IMR-90 (cell line): ENCODE data around the gene DCUN1D3. TPM values are rescaled to one million over a fixed set of nuclear protein-coding genes. Genes with fewer than 3 reads are reported as not detected.

ENCODE experiments used
- ATAC-seq: fragments of 200-7000 bp; cut with Tn5 transposase; 2 replicates; pipeline ENCODE4 v1.9.1; 2020; ENCODE audit warnings: low read depth, mild to moderate bottlenecking, moderate library complexity
- BruUV-seq: library from RNA; stranded (reverse); fragments of 400-500 nt; replicated peaks from 2 replicates; lab custom pipeline; 2021; lab: Mats Ljungman, UMichigan
- CTCF ChIA-PET: fragments of 300-600 bp; formaldehyde crosslinking; extraction: SDS; loops from one replicate; lab custom pipeline; 2021; ENCODE audit warnings: antibody characterized with exemption; lab: Yijun Ruan, JAX
- POLR2A ChIA-PET: fragments of 300-600 bp; sonication (Branson Sonifier 250); formaldehyde crosslinking; loops from one replicate; lab custom pipeline; 2022; ENCODE audit warnings: antibody characterized with exemption; ENCODE audit not compliant: unreplicated experiment; lab: Charles Lee
- DNase-seq: peaks from one replicate; pipeline ENCODE4 v3.0.0; 2013
- H2AFZ ChIP-seq: replicated peaks from 2 replicates; pipeline ENCODE3; 2013; ENCODE audit warnings: low read length, mild to moderate bottlenecking; ENCODE audit not compliant: poor library complexity
- H2AK5ac ChIP-seq: 2 replicates; pipeline ENCODE4 v1.6.1; 2013; ENCODE audit warnings: low read depth, low read length, inconsistent platforms
- H2AK9ac ChIP-seq: replicated peaks from 2 replicates; pipeline ENCODE3; 2013; ENCODE audit warnings: mild to moderate bottlenecking, low read depth, low read length, moderate library complexity; ENCODE audit not compliant: poor library complexity
- H2BK120ac ChIP-seq: 2 replicates; pipeline ENCODE4 v1.6.1; 2013; ENCODE audit warnings: low read depth, low read length, inconsistent platforms
- H2BK15ac ChIP-seq: 3 replicates; pipeline ENCODE4 v1.6.1; 2013; ENCODE audit warnings: low read depth, low read length, inconsistent platforms
- H2BK20ac ChIP-seq: 2 replicates; pipeline ENCODE4 v1.6.1; 2013; ENCODE audit warnings: low read depth, mild to moderate bottlenecking, inconsistent platforms, low read length, moderate library complexity
- H2BK5ac ChIP-seq: 2 replicates; pipeline ENCODE4 v1.6.1; 2013; ENCODE audit warnings: mild to moderate bottlenecking, low read depth, low read length, inconsistent platforms; ENCODE audit not compliant: poor library complexity, severe bottlenecking
- H3K14ac ChIP-seq: replicated peaks from 2 replicates; pipeline ENCODE4 v1.6.1; 2013; ENCODE audit warnings: low read depth, low read length, inconsistent platforms
- H3K18ac ChIP-seq: 2 replicates; pipeline ENCODE4 v1.6.1; 2013; ENCODE audit warnings: low read depth, low read length, control low read depth
- H3K23ac ChIP-seq: 2 replicates; pipeline ENCODE4 v1.6.1; 2013; ENCODE audit warnings: low read depth, low read length, inconsistent platforms
- H3K27ac ChIP-seq: 2 replicates; pipeline ENCODE4 v1.5.1; 2013; ENCODE audit warnings: mild to moderate bottlenecking, control low read depth, low read length; ENCODE audit not compliant: insufficient read depth
- H3K27me3 ChIP-seq: 2 replicates; pipeline ENCODE4 v1.6.1; 2013; ENCODE audit warnings: low read length; ENCODE audit not compliant: control insufficient read depth, insufficient read depth
- H3K36me3 ChIP-seq: 2 replicates; pipeline ENCODE4 v1.6.1; 2013; ENCODE audit warnings: low read length, mixed read lengths; ENCODE audit not compliant: control insufficient read depth, insufficient read depth
- H3K4ac ChIP-seq: 2 replicates; pipeline ENCODE4 v1.6.1; 2013; ENCODE audit warnings: low read depth, low read length, inconsistent platforms
- H3K4me1 ChIP-seq: 2 replicates; pipeline ENCODE4 v1.6.1; 2013; ENCODE audit warnings: low read length, mixed read lengths; ENCODE audit not compliant: control insufficient read depth, insufficient read depth
- H3K4me2 ChIP-seq: 2 replicates; pipeline ENCODE4 v1.6.1; 2013; ENCODE audit warnings: low read depth, mild to moderate bottlenecking, control low read depth, low read length, moderate library complexity
- H3K4me3 ChIP-seq: 2 replicates; pipeline ENCODE4 v1.5.1; 2013; ENCODE audit warnings: low read depth, mild to moderate bottlenecking, control low read depth, low read length, moderate library complexity; ENCODE audit not compliant: insufficient read depth
- H3K56ac ChIP-seq: 2 replicates; pipeline ENCODE4 v1.6.1; 2013; ENCODE audit warnings: low read length, inconsistent platforms; ENCODE audit not compliant: insufficient read depth; ENCODE audit errors: extremely low read depth
- H3K79me1 ChIP-seq, 2 experiments: 2 replicates each; pipeline ENCODE4 v1.6.1; 2013; ENCODE audit warnings: low read length in 2 of 2, inconsistent platforms in 1 of 2, low read depth in 1 of 2
- H3K9ac ChIP-seq: 2 replicates; pipeline ENCODE4 v1.6.1; 2013; ENCODE audit warnings: low read depth, low read length, control low read depth
- H3K9me1 ChIP-seq: 2 replicates; pipeline ENCODE4 v1.6.1; 2013; ENCODE audit warnings: low read length, inconsistent platforms; ENCODE audit not compliant: insufficient read depth
- H3K9me3 ChIP-seq: 2 replicates; pipeline ENCODE4 v1.6.1; 2013; ENCODE audit warnings: low read length; ENCODE audit not compliant: control insufficient read depth, insufficient read depth
- H4K20me1 ChIP-seq: 2 replicates; pipeline ENCODE4 v1.6.1; 2013; ENCODE audit warnings: low read length, inconsistent platforms; ENCODE audit not compliant: insufficient read depth
- H4K5ac ChIP-seq: 2 replicates; pipeline ENCODE4 v1.6.1; 2013; ENCODE audit warnings: mild to moderate bottlenecking, low read depth, low read length, control low read depth
- H4K8ac ChIP-seq, 2 experiments: 2 replicates each; pipeline ENCODE4 v1.6.1; 2013; ENCODE audit warnings: low read depth in 2 of 2, low read length in 2 of 2, control low read depth in 1 of 2, inconsistent platforms in 1 of 2
- H4K91ac ChIP-seq: 2 replicates; pipeline ENCODE4 v1.6.1; 2013; ENCODE audit warnings: low read depth, low read length, inconsistent platforms; ENCODE audit not compliant: insufficient read depth
- CEBPB ChIP-seq: IDR thresholded peaks from 2 replicates; pipeline ENCODE4 v1.6.1; 2012; ENCODE audit warnings: low read depth, low read length, improper control_type of control experiment
- CHD1 ChIP-seq: IDR thresholded peaks from 2 replicates; pipeline ENCODE4 v1.6.1; 2012; ENCODE audit warnings: low read depth, low read length, improper control_type of control experiment
- CTCF ChIP-seq: conservative IDR thresholded peaks from 2 replicates; pipeline ENCODE4 v1.5.1; 2012; ENCODE audit warnings: mild to moderate bottlenecking, low read depth, low read length, improper control_type of control experiment
- ELK1 ChIP-seq: fragments of 150-350 bp; IDR thresholded peaks from 2 replicates; pipeline ENCODE4 v1.6.1; 2016; ENCODE audit warnings: low read depth, mild to moderate bottlenecking, low read length, moderate library complexity, borderline replicate concordance
- MAFK ChIP-seq: IDR thresholded peaks from 2 replicates; pipeline ENCODE4 v1.6.1; 2012; ENCODE audit warnings: low read depth, low read length, improper control_type of control experiment
- NFE2L2 ChIP-seq: fragments of 150-350 bp; IDR thresholded peaks from 2 replicates; pipeline ENCODE4 v1.6.1; 2016; ENCODE audit warnings: low read depth, mild to moderate bottlenecking, low read length
- USF2 ChIP-seq: fragments of 150-350 bp; IDR thresholded peaks from 2 replicates; pipeline ENCODE4 v1.6.1; 2017; ENCODE audit warnings: mild to moderate bottlenecking, antibody characterized with exemption, low read length, low read depth
- WGBS, 2 experiments: methylation state at CpG; one replicate each; pipeline versions ENCODE4 v1.1.5 to v1.1.7; 2013; ENCODE audit warnings: missing lambda C conversion rate in 2 of 2; ENCODE audit not compliant: insufficient read length in 1 of 2; ENCODE audit errors: extremely low coverage in 2 of 2; 5-methylcytosine and 5-hydroxymethylcytosine counted together
- dilution Hi-C: fragments of 300-500 bp; cut with HindIII; formaldehyde crosslinking; loops from one replicate; pipeline ENCODE4 v1.14.3; 2018; ENCODE audit warnings: low sequenced_read_pairs; ENCODE audit not compliant: unreplicated experiment
- in situ Hi-C: fragments of 300-500 bp; cut with MboI; formaldehyde crosslinking; loops from 3 replicates; pipeline ENCODE4 v1.14.3; 2019; ENCODE audit warnings: low sequenced_read_pairs, inconsistent platforms, mixed read lengths
- intact Hi-C: fragments of 100-400 bp; cut with micrococcal nuclease; formaldehyde crosslinking; loops from 2 replicates; pipeline ENCODE4 v1.10.0; 2022
- polyA plus RNA-seq, 3 experiments: library from polyadenylated mRNA; depleted of rRNA; stranded (reverse); fragments of >200 nt; gene quantifications; 2 replicates each; pipeline ENCODE4 v1.2.3, GENCODE V29; 2012; ENCODE audit warnings: low replicate concordance in 1 of 3
- total RNA-seq: library from RNA; depleted of rRNA; stranded (reverse); fragments of >200 nt; gene quantifications from 2 replicates; pipeline ENCODE4 v1.2.3, GENCODE V29; 2012

Gene DCUN1D3
- total and polyA plus RNA-seq, 2 of the 4 experiments (the other 2 are of a cell fraction) = 8.1 to 42.3 TPM

GRCh38 chr16:20829536-20829935, 70.6 kb downstream of the DCUN1D3 start:
- H3K79me1 ChIP-seq = no peaks in the 10 kb centered on the region

More at GRCh38 chr16:20829536-20829935, 70.6 kb downstream of the DCUN1D3 start:
- DNase-seq = no peak
- no peaks in the 10 kb centered on the region for H3K4me1 ChIP-seq
- no TSS peak for BruUV-seq
- no peak overlapping the region for H2AK5ac ChIP-seq
- H4K91ac ChIP-seq = no peak overlapping the region
- no peak overlapping the region for H3K27ac ChIP-seq
- H3K4ac ChIP-seq = no peak overlapping the region
- H2BK120ac ChIP-seq = no peak overlapping the region
- H3K9me3 ChIP-seq = no peaks in the 10 kb centered on the region
- no peak overlapping the region for H3K9ac ChIP-seq
- H3K4me3 ChIP-seq = no peak overlapping the region
- in situ Hi-C loops (no loop called here), dilution Hi-C loops (no loop called here), intact Hi-C loops (no loop called here)
- no peak overlapping the region for H4K8ac ChIP-seq
- ChIA-PET CTCF (no interaction called here), POLR2A (no interaction called here)
- H3K14ac ChIP-seq = no peak overlapping the region
- no peak overlapping the region for H3K56ac ChIP-seq
- H3K27me3 ChIP-seq = no peaks in the 10 kb centered on the region
- no CpG with 5 or more reads among the region's 1 CpG for WGBS, 2 experiments
- no peak overlapping the region for H2BK15ac ChIP-seq
- H3K18ac ChIP-seq = no peak overlapping the region
- H2AFZ ChIP-seq = no peak overlapping the region
- H2BK20ac ChIP-seq = no peak overlapping the region
- H2AK9ac ChIP-seq = no peak overlapping the region
- no peak overlapping the region for H3K23ac ChIP-seq
- no peaks in the 10 kb centered on the region for H4K20me1 ChIP-seq
- H3K36me3 ChIP-seq = peaks cover 4% of the 10 kb centered on the region; the same call in 1 of the 2 replicates
- H3K4me2 ChIP-seq = no peak overlapping the region
- H2BK5ac ChIP-seq = no peak overlapping the region
- H3K9me1 ChIP-seq = no peaks in the 10 kb centered on the region
- no peak for ATAC-seq
- H4K5ac ChIP-seq = no peak overlapping the region
- TF ChIP-seq CTCF (no peak), CEBPB (no peak), MAFK (no peak), NFE2L2 (no peak), ELK1 (no peak), CHD1 (no peak), USF2 (no peak)
